Choroid plexus epithelial cell (primary cell): ENCODE measurements around the gene SCGB3A1.

Source experiments
- DNase-seq: peaks from one replicate; pipeline ENCODE4 v3.0.0-alpha.2; 2010; ENCODE audit warnings: low read depth
- H3K4me3 ChIP-seq: 2 replicates; pipeline ENCODE4 v1.5.1; 2011; ENCODE audit warnings: low read depth, mild to moderate bottlenecking, control low read depth, low read length, moderate library complexity
- CTCF ChIP-seq: conservative IDR thresholded peaks from 2 replicates; pipeline ENCODE4 v1.5.1; 2011; ENCODE audit warnings: low read depth, mild to moderate bottlenecking, control low read depth, inconsistent platforms, low read length, moderate library complexity

SCGB3A1 gene

GRCh38 chr5:180618829-180619562 lies 27.7 kb upstream of the SCGB3A1 start:
- peak; percentile 45 for TF ChIP-seq CTCF
- H3K4me3 ChIP-seq, result peak overlapping the region; percentile 38
- DNase-seq, result peak; percentile 63

DNA sequence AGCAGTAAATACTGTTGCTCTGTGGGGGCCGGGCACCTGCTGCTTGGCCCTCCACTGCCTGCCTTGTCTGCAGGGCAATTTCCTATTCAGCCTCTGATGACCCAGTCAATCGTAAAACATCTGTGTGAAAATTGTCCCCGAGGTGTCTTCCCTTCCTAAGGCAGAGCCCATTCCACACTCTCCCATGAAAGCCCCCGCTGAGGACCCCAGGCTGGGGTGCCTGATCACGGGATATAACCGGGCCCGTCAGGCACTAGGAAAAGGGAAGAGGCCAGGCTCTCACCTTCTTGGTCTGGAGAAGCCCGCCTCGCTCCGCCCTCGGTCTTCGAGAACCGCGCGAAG lies 27.2 kb upstream of the SCGB3A1 start:
- TF ChIP-seq CTCF, result no peak
- H3K4me3 ChIP-seq, result peak overlapping the region; percentile 38

GRCh38 chr5:180613814-180614188 lies 22.5 kb upstream of the SCGB3A1 start:
- no peak for DNase-seq
- no peak for TF ChIP-seq CTCF
- H3K4me3 ChIP-seq, result no peak overlapping the region

More for the DNA sequence above, 27.2 kb upstream of the SCGB3A1 start:
- DNase-seq, result no peak

- no peak for DNase-seq
- TF ChIP-seq CTCF, result no peak
- no peak overlapping the region for H3K4me3 ChIP-seq
Measured at GRCh38 chr5:180613188-180613813, 22.0 kb upstream of the SCGB3A1 start.

DNA sequence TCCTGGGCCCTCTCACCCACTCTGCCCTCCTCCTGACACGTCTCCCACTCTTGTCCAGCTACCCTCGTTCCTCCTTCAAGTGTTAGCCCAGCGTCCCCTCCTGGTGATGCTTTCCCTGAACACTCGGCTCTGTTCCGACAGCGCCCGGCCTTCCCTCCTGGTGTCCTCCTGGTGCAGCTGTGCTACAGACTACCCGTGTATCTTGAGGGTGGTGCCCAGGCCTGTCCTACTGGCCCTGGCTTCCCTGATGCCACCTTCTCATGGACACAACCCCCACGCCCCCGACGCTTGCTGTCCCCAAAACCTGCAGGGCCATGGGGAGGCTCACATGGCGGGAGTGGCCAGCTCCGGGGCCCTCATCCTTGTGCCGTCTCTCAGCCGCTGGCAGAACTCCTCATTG lies 21.4 kb upstream of the SCGB3A1 start:
- H3K4me3 ChIP-seq, result no peak overlapping the region
- DNase-seq, result no peak
- no peak for TF ChIP-seq CTCF

GRCh38 chr5:180611140-180611850 lies 20.0 kb upstream of the SCGB3A1 start:
- TF ChIP-seq CTCF, result no peak
- no peak for DNase-seq
- H3K4me3 ChIP-seq, result no peak overlapping the region
